ENCODE results near the gene AMPD2.

- TF ChIP-seq CTCF (conservative IDR thresholded peaks at IDR 0.05): no peak
- no peak for TF ChIP-seq ZFX (IDR thresholded peaks at IDR 0.05)
These were observed 39.5 kb downstream of the AMPD2 start for GRCh38 chr1:109659145-109659544.
